ENCODE measurements around the gene PTPRN2.

DNA sequence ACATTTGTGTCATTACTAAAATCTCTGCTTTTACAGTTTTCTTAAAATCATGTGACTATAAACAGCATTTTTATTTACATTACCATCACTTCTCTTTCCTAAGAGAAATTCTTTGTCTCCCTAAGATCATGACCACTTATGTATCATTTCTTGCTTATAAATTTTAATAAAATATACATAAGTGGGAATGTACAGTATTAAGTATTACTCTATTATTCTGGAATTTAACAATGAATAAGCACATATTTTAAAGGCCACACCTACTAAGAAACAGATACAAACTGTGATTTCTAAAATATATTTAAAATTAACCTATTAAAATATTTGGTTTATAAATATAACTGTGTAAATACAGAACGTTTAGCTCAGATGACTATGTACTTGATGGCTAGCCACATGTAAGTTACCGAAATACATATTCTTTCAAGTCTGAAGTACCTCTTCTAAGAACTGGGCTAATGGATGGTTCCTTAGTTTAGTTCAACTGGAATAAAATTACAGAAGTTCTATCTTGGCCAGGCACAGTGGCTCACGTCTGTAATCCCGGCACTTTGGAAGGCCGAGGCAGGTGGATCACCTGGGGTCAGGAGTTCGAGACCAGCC lies 33.3 kb upstream of the PTPRN2 start:
- TF ChIP-seq, protein P1, sequence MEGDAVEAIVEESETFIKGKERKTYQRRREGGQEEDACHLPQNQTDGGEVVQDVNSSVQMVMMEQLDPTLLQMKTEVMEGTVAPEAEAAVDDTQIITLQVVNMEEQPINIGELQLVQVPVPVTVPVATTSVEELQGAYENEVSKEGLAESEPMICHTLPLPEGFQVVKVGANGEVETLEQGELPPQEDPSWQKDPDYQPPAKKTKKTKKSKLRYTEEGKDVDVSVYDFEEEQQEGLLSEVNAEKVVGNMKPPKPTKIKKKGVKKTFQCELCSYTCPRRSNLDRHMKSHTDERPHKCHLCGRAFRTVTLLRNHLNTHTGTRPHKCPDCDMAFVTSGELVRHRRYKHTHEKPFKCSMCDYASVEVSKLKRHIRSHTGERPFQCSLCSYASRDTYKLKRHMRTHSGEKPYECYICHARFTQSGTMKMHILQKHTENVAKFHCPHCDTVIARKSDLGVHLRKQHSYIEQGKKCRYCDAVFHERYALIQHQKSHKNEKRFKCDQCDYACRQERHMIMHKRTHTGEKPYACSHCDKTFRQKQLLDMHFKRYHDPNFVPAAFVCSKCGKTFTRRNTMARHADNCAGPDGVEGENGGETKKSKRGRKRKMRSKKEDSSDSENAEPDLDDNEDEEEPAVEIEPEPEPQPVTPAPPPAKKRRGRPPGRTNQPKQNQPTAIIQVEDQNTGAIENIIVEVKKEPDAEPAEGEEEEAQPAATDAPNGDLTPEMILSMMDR (conservative IDR thresholded peaks at IDR 0.05; ENCODE audit: low read depth, low read length), result no peak
- TF ChIP-seq EZH2 (IDR thresholded peaks at IDR 0.05; ENCODE audit: borderline replicate concordance, low read depth, low read length, poor library complexity, severe bottlenecking), result no peak

Measured in A673 (cell line).